Sigmoid colon (tissue), 7 donors: ENCODE data around the gene VANGL2. TPM values are rescaled to one million over a fixed set of nuclear protein-coding genes. Genes with fewer than 3 reads are reported as not detected.
"Not testable (repeated sequence)": the region's sequence is repeated elsewhere in the genome, so short reads cannot be mapped to it uniquely, and the experiment has no call there.

Source experiments
- DNase-seq: peaks from one replicate; pipeline ENCODE4 v3.0.0-alpha.2; 2019
- H3K27ac ChIP-seq, 4 donors: fragments of 200-600 bp; sonication (generic); one replicate each; pipeline ENCODE4 v1.5.1; 2016 to 2019; ENCODE audit warnings: mild to moderate bottlenecking in 1 of 4
- H3K27me3 ChIP-seq, 3 donors: fragments of 200-600 bp; sonication (generic); one replicate each; pipeline ENCODE4 v1.5.1; 2019; ENCODE audit warnings: mild to moderate bottlenecking in 1 of 3
- H3K36me3 ChIP-seq, 4 donors: fragments of 200-600 bp; sonication (generic); one replicate each; pipeline ENCODE4 v1.5.1; 2016 to 2019
- H3K4me1 ChIP-seq, 4 donors: fragments of 200-600 bp; sonication (generic); one replicate each; pipeline ENCODE4 v1.5.1; 2017 to 2019
- H3K4me3 ChIP-seq, 4 donors: fragments of 200-600 bp; sonication (generic); one replicate each; pipeline ENCODE4 v1.5.1; 2017 to 2019; ENCODE audit warnings: mild to moderate bottlenecking in 2 of 4, moderate library complexity in 1 of 4
- H3K9me3 ChIP-seq, 4 donors: fragments of 200-600 bp in 3 of 4; sonication (generic) in 3 of 4; one replicate each; pipeline versions ENCODE4 v1.5.1 to v1.6.1; 2013 to 2019
- EP300 ChIP-seq, 4 donors: sonication (generic); formaldehyde crosslinking; IDR thresholded peaks; one replicate each; pipeline ENCODE4 v1.6.1; 2017; ENCODE audit warnings: antibody characterized with exemption in 4 of 4
- POLR2A ChIP-seq, 2 donors: fragments of 450-650 bp; IDR thresholded peaks; one replicate each; pipeline ENCODE4 v1.6.1; 2016; ENCODE audit warnings: antibody characterized with exemption in 2 of 2, mild to moderate bottlenecking in 2 of 2, moderate library complexity in 2 of 2
- POLR2AphosphoS5 ChIP-seq, 4 donors: sonication (generic); formaldehyde crosslinking; IDR thresholded peaks; one replicate each; pipeline ENCODE4 v1.6.1; 2017; ENCODE audit warnings: antibody characterized with exemption in 4 of 4
- WGBS, 2 donors: extraction: QIAGEN DNeasy Blood & Tissue Kit; methylation state at CpG; one replicate each; pipeline ENCODE4 v1.1.7; 2013; 5-methylcytosine and 5-hydroxymethylcytosine counted together
- intact Hi-C: fragments of 100-400 bp; cut with DNase I; formaldehyde crosslinking; loops from one replicate; pipeline ENCODE4 v1.15.1; 2023
- polyA plus RNA-seq, 3 donors: library from polyadenylated mRNA; stranded (reverse); fragments of 200-250 nt; gene quantifications; one replicate each; pipeline ENCODE4 v1.2.3, GENCODE V29; 2013
- total RNA-seq, 4 donors: library from RNA; depleted of rRNA; stranded (reverse); fragments of >200 nt; gene quantifications; one replicate each; pipeline ENCODE4 v1.1.0, GENCODE V29; 2016
- TF ChIP-seq, protein P1 (sequence below), 4 experiments: fragments of 450-650 bp in 3 of 4; fragments of 200-600 bp in 1 of 4; IDR thresholded peaks; one replicate each; pipeline ENCODE4 v1.5.1; 2016 to 2019; ENCODE audit warnings: antibody characterized with exemption in 4 of 4, mild to moderate bottlenecking in 3 of 4, moderate library complexity in 2 of 4
- donor health status: healthy with polysubstance abuse.
- donor health status: Bipolar disorder and iron deficiency.
- donor health status: healthy.

VANGL2 gene
- total and polyA plus RNA-seq, 7 donors: 1.8 to 6.6 (median 3.4) TPM

DNA sequence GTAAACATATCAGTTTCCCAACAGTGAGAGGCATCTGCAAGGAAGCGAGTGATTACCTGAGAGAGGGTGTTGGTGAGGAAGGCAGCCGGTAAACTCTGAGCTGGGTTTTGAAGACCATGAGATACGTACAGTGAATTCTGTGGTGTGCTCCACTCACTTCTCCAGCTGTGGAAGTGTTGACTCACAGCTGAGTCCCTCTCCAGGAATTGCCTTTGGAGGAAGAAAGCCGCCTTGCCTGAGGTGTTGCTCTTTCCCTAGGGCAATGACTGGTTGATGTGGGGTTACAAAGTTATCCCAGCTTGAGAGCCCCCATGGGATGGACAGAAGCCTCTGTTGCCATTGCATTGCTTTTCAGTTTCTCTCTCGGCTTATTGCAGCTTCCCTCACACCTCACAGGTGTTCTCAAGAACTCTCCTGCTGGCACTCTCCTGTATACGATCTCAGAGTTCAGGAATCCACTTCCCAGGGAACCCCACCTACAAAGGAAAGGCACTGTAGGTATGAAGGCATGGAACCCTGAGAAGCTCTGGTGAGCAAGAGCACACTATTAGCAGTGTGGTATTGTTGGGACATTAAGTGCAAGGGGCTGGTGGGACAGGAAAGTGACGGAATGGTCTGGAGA is 22.7 kb upstream of the VANGL2 start:
- no peak for DNase-seq
- Histone ChIP-seq H3K27ac (no peak overlapping the region), H3K4me3 (no peak overlapping the region), H3K36me3 (no peaks in the 10 kb centered on the region), H3K4me1 (peaks cover 0 to 4% (median 0%) of the 10 kb centered on the region in 4 donors), H3K9me3 (no peaks in the 10 kb centered on the region), H3K27me3 (no peaks in the 10 kb centered on the region)
- intact Hi-C loops: loop anchor here (10.0 kb wide), 1 partner anchor 273 kb away; no protein-coding TSS in a partner anchor
- 73 to 74% methylated on average over 7 of the region's 7 CpGs for WGBS, 2 donors
- TF ChIP-seq POLR2AphosphoS5 (IDR thresholded peaks at IDR 0.05) (no peak), POLR2A (IDR thresholded peaks at IDR 0.05) (no peak), EP300 (IDR thresholded peaks at IDR 0.05) (no peak)
- TF ChIP-seq, protein P1, sequence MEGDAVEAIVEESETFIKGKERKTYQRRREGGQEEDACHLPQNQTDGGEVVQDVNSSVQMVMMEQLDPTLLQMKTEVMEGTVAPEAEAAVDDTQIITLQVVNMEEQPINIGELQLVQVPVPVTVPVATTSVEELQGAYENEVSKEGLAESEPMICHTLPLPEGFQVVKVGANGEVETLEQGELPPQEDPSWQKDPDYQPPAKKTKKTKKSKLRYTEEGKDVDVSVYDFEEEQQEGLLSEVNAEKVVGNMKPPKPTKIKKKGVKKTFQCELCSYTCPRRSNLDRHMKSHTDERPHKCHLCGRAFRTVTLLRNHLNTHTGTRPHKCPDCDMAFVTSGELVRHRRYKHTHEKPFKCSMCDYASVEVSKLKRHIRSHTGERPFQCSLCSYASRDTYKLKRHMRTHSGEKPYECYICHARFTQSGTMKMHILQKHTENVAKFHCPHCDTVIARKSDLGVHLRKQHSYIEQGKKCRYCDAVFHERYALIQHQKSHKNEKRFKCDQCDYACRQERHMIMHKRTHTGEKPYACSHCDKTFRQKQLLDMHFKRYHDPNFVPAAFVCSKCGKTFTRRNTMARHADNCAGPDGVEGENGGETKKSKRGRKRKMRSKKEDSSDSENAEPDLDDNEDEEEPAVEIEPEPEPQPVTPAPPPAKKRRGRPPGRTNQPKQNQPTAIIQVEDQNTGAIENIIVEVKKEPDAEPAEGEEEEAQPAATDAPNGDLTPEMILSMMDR (IDR thresholded peaks at IDR 0.05): no peak

DNA sequence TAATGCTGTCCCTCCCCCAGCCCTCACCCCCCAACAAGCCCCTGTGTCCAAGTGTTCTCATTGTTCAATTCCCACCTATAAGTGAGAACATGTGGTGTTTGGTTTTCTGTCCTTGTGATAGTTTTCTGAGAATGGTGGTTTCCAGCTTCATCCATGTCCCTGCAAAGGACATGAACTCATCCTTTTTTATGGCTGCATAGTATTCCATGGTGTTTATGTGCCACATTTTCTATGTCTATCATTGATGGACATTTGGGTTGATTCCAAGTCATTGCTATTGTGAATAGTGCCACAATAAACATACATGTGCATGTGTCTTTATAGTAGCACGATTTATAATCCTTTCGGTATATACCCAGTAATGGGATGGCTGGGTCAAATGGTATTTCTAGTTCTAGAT is 15.6 kb upstream of the VANGL2 start:
- WGBS, 2 donors: 91 to 95% methylated on average over 2 of the region's 2 CpGs
- H3K4me3 ChIP-seq, intact Hi-C loops, H3K27ac ChIP-seq, H3K9me3 ChIP-seq, H3K36me3 ChIP-seq, H3K27me3 ChIP-seq, H3K4me1 ChIP-seq, DNase-seq: not testable (repeated sequence)

- H3K27me3 ChIP-seq, H3K9me3 ChIP-seq, H3K4me1 ChIP-seq, intact Hi-C loops, H3K27ac ChIP-seq, DNase-seq, H3K36me3 ChIP-seq, H3K4me3 ChIP-seq: not testable (repeated sequence)
- 70 to 78% methylated on average over 4 of the region's 4 CpGs for WGBS, 2 donors
Observed at GRCh38 chr1:160388406-160388805, 12.0 kb upstream of the VANGL2 start.

DNA sequence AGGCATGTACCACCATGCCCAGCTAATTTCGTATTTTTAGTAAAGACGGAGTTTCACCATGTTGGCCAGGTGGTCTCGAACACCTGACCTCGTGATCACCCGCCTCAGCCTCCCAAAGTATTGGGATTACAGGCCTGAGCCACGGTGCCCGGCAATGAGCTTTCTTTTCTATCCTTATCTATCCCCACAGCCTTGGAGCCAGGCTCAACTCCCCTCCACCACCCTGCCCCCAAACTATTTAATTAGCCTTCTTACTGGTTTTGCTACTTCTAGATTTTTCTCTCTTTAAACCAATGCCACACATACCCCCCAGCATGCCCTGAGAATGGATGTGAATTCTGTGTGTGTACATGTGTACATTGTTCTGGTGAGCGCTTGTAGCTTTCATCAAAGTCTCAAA is 5.7 kb upstream of the VANGL2 start:
- no peak for DNase-seq
- Histone ChIP-seq H3K27ac (no peak overlapping the region), H3K4me3 (no peak overlapping the region), H3K36me3 (no peaks in the 10 kb centered on the region), H3K27me3 (no peaks in the 10 kb centered on the region), H3K9me3 (no peaks in the 10 kb centered on the region), H3K4me1 (peaks cover 0 to 3% (median 1%) of the 10 kb centered on the region in 4 donors)
- intact Hi-C loops: loop anchor here (5.0 kb wide), 1 partner anchor 292 kb away; no protein-coding TSS in a partner anchor
- WGBS, 2 donors: 94 to 95% methylated on average over 8 of the region's 8 CpGs
- TF ChIP-seq, protein P1 (IDR thresholded peaks at IDR 0.05): no peak
- TF ChIP-seq EP300 (IDR thresholded peaks at IDR 0.05) (no peak), POLR2A (IDR thresholded peaks at IDR 0.05) (no peak), POLR2AphosphoS5 (IDR thresholded peaks at IDR 0.05) (no peak)

DNA sequence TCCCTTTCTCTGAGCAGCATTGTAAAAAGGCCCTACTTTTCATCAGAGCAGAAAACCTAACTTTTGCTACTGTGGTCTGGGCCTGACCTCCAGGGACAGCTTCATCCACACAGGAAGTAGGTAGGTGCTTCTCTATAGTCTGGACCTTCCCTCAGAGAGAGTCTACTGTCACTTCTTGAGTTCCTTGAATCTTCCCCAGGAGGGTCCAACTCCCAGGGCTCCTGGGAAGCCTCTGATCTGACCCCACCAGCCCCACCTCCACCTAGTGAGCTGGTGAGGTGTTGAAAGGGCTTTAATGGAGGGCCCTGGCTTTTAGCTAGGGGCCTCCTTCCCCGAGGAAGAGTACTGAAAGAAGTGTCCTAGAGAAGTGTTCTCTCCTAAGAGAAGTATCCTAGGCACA is 2.7 kb upstream of the VANGL2 start:
- no peak for DNase-seq
- Histone ChIP-seq H3K36me3 (no peaks in the 10 kb centered on the region), H3K4me1 (peaks cover 0 to 22% (median 13%) of the 10 kb centered on the region in 4 donors), H3K27ac (no peak overlapping the region), H3K27me3 (no peaks in the 10 kb centered on the region), H3K9me3 (no peaks in the 10 kb centered on the region), H3K4me3 (no peak overlapping the region)
- intact Hi-C loops: loop anchor here (5.0 kb wide), 1 partner anchor 295 kb away; no protein-coding TSS in a partner anchor
- 73 to 77% methylated on average over 1 of the region's 1 CpG for WGBS, 2 donors
- TF ChIP-seq, protein P1 (IDR thresholded peaks at IDR 0.05): no peak
- no peak for TF ChIP-seq POLR2AphosphoS5 (IDR thresholded peaks at IDR 0.05)
- TF ChIP-seq EP300 (IDR thresholded peaks at IDR 0.05): no peak
- no peak for TF ChIP-seq POLR2A (IDR thresholded peaks at IDR 0.05)

DNA sequence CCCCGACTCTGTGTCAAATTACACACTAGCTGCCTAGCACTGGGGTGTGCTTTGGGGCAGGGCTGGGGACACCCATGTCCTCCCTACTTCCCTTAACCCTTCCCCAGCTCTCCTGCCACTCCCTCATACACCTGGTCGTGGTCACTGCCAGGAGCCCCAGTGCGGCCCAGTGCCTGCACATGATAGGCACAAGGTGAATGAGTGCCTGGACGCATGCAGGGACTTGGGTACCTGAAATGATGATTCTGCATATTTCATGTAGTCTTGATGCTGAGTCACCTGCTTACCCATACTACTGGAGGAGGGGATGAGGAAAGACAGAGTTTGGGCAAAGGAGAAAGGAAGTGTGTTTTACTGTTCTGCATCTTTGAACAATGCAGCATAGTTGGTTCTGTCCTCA is 1.5 kb upstream of the VANGL2 start:
- TF ChIP-seq, protein P1 (IDR thresholded peaks at IDR 0.05): no peak
- TF ChIP-seq EP300 (IDR thresholded peaks at IDR 0.05) (no peak), POLR2A (IDR thresholded peaks at IDR 0.05) (no peak), POLR2AphosphoS5 (IDR thresholded peaks at IDR 0.05) (no peak)
- peaks cover 0 to 22% (median 13%) of the 10 kb centered on the region in 4 donors for H3K4me1 ChIP-seq
- intact Hi-C loops: loop anchor here (5.0 kb wide), 1 partner anchor 297 kb away; no protein-coding TSS in a partner anchor
- H3K4me3 ChIP-seq: no peak overlapping the region
- H3K36me3 ChIP-seq: no peaks in the 10 kb centered on the region
- H3K27me3 ChIP-seq: no peaks in the 10 kb centered on the region
- H3K9me3 ChIP-seq: no peaks in the 10 kb centered on the region
- H3K27ac ChIP-seq: no peak overlapping the region
- WGBS, 2 donors: 85 to 87% methylated on average over 4 of the region's 4 CpGs
- no peak for DNase-seq
